ENCODE data around the gene ZNF831. TPM values are rescaled to one million over a fixed set of nuclear protein-coding genes. Genes with fewer than 3 reads are reported as not detected.
A peak's percentile ranks its signal among the peaks of the same experiment; 100 is the strongest.

The ZNF831 gene
- total RNA-seq, 1 experiment from 2014 or later = not detected

- H3K36me3 Mint-ChIP-seq (ENCODE audit: insufficient read depth, unreplicated experiment) = peaks cover 6% of the 10 kb centered on the region
- peak; percentile 49 to 79 for DNase-seq
- ChIA-PET CTCF (interaction anchor here (0.5 kb wide), 1 partner anchor 131 kb away, joined by 3 read pairs; no protein-coding TSS in a partner anchor), POLR2A (no interaction called here)
- Histone ChIP-seq H3K9me3 (no peaks in the 10 kb centered on the region), H3K27me3 (replicated peaks; ENCODE audit: control insufficient read depth, insufficient read depth, low read length) (no peaks in the 10 kb centered on the region), H3K4me3 (ENCODE audit: low read depth, low read length) (no peak overlapping the region), H3K4me1 (peaks cover 47% of the 10 kb centered on the region), H3K36me3 (ENCODE audit: control insufficient read depth, insufficient read depth, low read length) (no peaks in the 10 kb centered on the region)
- no peaks in the 10 kb centered on the region for H3K9me3 Mint-ChIP-seq (ENCODE audit: unreplicated experiment)
- H3K4me3 Mint-ChIP-seq (ENCODE audit: unreplicated experiment) = no peak overlapping the region
- H3K27ac Mint-ChIP-seq (ENCODE audit: unreplicated experiment) = peak overlapping the region; percentile 74
- TF ChIP-seq, protein P1, sequence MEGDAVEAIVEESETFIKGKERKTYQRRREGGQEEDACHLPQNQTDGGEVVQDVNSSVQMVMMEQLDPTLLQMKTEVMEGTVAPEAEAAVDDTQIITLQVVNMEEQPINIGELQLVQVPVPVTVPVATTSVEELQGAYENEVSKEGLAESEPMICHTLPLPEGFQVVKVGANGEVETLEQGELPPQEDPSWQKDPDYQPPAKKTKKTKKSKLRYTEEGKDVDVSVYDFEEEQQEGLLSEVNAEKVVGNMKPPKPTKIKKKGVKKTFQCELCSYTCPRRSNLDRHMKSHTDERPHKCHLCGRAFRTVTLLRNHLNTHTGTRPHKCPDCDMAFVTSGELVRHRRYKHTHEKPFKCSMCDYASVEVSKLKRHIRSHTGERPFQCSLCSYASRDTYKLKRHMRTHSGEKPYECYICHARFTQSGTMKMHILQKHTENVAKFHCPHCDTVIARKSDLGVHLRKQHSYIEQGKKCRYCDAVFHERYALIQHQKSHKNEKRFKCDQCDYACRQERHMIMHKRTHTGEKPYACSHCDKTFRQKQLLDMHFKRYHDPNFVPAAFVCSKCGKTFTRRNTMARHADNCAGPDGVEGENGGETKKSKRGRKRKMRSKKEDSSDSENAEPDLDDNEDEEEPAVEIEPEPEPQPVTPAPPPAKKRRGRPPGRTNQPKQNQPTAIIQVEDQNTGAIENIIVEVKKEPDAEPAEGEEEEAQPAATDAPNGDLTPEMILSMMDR (IDR thresholded peaks at IDR 0.05; ENCODE audit: insufficient read depth in 1 of 2, low read depth in 1 of 2, low read length in 1 of 2, severe bottlenecking in 1 of 2, unreplicated experiment in 1 of 2) = no peak
- intact Hi-C loops (cut with micrococcal nuclease; ENCODE audit: unreplicated experiment) = no loop called here
- H3K27me3 Mint-ChIP-seq (ENCODE audit: insufficient read depth, unreplicated experiment) = no peaks in the 10 kb centered on the region
- H3K4me1 Mint-ChIP-seq (ENCODE audit: low read depth, unreplicated experiment) = peaks cover 34% of the 10 kb centered on the region
- BruUV-seq (replicated peaks) = no TSS peak
Measured at GRCh38 chr20:59291740-59292383, 128.2 kb downstream of the ZNF831 start.

DNA sequence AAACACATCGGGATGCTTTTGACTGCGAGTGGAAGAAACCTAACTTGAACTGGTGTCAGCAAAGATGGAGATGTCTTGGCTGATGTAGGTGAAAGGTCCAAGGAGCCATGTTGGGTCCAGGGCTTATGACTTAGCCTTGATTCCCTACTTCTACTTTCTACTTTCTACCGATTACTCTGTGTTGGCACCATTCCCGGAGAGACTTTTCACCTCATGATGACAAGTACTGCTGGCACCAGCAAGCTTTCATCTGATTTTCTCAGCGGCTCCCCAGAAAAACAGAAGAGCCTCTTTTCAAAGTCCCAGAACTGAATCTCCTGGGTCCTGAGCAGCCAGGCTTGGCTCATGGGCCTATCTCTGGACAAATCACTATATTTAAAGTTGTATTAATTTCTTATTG is 131.9 kb downstream of the ZNF831 start:
- BruUV-seq (replicated peaks) = no TSS peak
- CTCF ChIA-PET = no interaction called here
- no peak for DNase-seq
- TF ChIP-seq, protein P1 (IDR thresholded peaks at IDR 0.05; ENCODE audit: insufficient read depth in 1 of 2, low read depth in 1 of 2, low read length in 1 of 2, severe bottlenecking in 1 of 2, unreplicated experiment in 1 of 2) = no peak
- Histone ChIP-seq H3K27me3 (replicated peaks; ENCODE audit: control insufficient read depth, insufficient read depth, low read length) (no peaks in the 10 kb centered on the region), H3K36me3 (ENCODE audit: control insufficient read depth, insufficient read depth, low read length) (no peaks in the 10 kb centered on the region), H3K4me3 (ENCODE audit: low read depth, low read length) (no peak overlapping the region), H3K4me1 (peaks cover 57% of the 10 kb centered on the region), H3K9me3 (no peaks in the 10 kb centered on the region)
- Mint-ChIP-seq H3K27ac (ENCODE audit: unreplicated experiment) (no peak overlapping the region), H3K27me3 (ENCODE audit: insufficient read depth, unreplicated experiment) (no peaks in the 10 kb centered on the region), H3K4me3 (ENCODE audit: unreplicated experiment) (no peak overlapping the region), H3K9me3 (ENCODE audit: unreplicated experiment) (no peaks in the 10 kb centered on the region), H3K4me1 (ENCODE audit: low read depth, unreplicated experiment) (peaks cover 34% of the 10 kb centered on the region), H3K36me3 (ENCODE audit: insufficient read depth, unreplicated experiment) (peaks cover 6% of the 10 kb centered on the region)
- intact Hi-C loops (cut with micrococcal nuclease; ENCODE audit: unreplicated experiment) = loop anchor here (2.0 kb wide), 3 partner anchors 17 to 101 kb away; no protein-coding TSS in a partner anchor
- POLR2A ChIA-PET = no interaction called here

DNA sequence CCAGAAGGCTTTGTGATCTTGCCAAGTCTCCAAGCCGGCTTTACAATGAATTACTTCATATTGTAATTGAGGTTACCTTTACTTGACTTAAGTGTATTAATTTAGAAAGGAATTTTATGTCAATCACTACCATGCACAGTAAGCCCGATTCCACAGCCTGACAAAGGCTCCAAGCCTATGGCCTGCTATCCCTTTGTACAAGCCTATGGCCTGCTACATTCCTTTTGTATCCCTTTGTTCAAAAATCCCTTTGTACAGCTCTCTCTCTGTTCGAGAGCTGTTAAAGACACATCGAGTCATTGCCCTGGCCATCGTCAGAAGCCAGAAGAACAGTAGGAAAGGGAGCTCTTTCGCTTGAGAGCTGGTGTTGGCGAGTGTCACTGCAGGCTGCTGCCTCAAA is 134.1 kb downstream of the ZNF831 start:
- peaks cover 1% of the 10 kb centered on the region for H3K36me3 Mint-ChIP-seq (ENCODE audit: insufficient read depth, unreplicated experiment)
- TF ChIP-seq, protein P1 (IDR thresholded peaks at IDR 0.05; ENCODE audit: insufficient read depth in 1 of 2, low read depth in 1 of 2, low read length in 1 of 2, severe bottlenecking in 1 of 2, unreplicated experiment in 1 of 2) = no peak
- peaks cover 7% of the 10 kb centered on the region for H3K27me3 Mint-ChIP-seq (ENCODE audit: insufficient read depth, unreplicated experiment)
- H3K36me3 ChIP-seq (ENCODE audit: control insufficient read depth, insufficient read depth, low read length) = no peaks in the 10 kb centered on the region
- intact Hi-C loops (cut with micrococcal nuclease; ENCODE audit: unreplicated experiment) = no loop called here
- POLR2A ChIA-PET = no interaction called here
- H3K9me3 ChIP-seq = no peaks in the 10 kb centered on the region
- H3K4me1 Mint-ChIP-seq (ENCODE audit: low read depth, unreplicated experiment) = peaks cover 28% of the 10 kb centered on the region
- H3K9me3 Mint-ChIP-seq (ENCODE audit: unreplicated experiment) = no peaks in the 10 kb centered on the region
- peaks cover 40% of the 10 kb centered on the region for H3K4me1 ChIP-seq
- no peak overlapping the region for H3K4me3 Mint-ChIP-seq (ENCODE audit: unreplicated experiment)
- H3K27ac Mint-ChIP-seq (ENCODE audit: unreplicated experiment) = no peak overlapping the region
- CTCF ChIA-PET = interaction anchor here (0.6 kb wide), 1 partner anchor 11 kb away, joined by 3 read pairs; no protein-coding TSS in a partner anchor
- no peak overlapping the region for H3K4me3 ChIP-seq (ENCODE audit: low read depth, low read length)
- H3K27me3 ChIP-seq (replicated peaks; ENCODE audit: control insufficient read depth, insufficient read depth, low read length) = no peaks in the 10 kb centered on the region
- no TSS peak for BruUV-seq (replicated peaks)
- no peak for DNase-seq

Measured in Caco-2 (cell line).